Measurements from ENCODE around the gene SLC22A17.

The SLC22A17 gene

DNA sequence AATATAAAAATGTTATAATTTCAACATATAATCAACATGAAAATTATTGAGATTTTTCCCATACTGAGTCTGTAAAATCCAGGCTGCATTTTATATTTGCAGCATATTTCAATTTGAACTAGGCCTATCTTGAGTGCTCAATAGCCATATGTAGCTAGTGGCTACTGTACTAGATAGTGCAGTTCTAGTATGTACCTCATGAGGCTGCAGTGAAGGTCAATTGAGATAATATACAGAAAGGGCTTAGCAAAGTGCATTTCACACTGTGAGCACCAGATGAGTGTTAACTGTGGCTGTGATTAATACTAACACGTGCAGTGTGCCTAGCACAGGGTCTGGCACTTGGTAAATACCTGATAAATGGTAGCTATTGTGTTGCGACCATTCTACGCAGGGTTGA is 5.4 kb upstream of the SLC22A17 start:
- Mint-ChIP-seq H3K9me3 (no peaks in the 10 kb centered on the region), H3K36me3 (ENCODE audit: low read depth) (peaks cover 42% of the 10 kb centered on the region), H3K27me3 (ENCODE audit: low read depth, poor library complexity) (peaks cover 4% of the 10 kb centered on the region), H3K4me3 (no peak overlapping the region), H3K4me1 (peaks cover 33% of the 10 kb centered on the region), H3K27ac (peak overlapping the region; percentile 92)
- TF ChIP-seq, protein P1, sequence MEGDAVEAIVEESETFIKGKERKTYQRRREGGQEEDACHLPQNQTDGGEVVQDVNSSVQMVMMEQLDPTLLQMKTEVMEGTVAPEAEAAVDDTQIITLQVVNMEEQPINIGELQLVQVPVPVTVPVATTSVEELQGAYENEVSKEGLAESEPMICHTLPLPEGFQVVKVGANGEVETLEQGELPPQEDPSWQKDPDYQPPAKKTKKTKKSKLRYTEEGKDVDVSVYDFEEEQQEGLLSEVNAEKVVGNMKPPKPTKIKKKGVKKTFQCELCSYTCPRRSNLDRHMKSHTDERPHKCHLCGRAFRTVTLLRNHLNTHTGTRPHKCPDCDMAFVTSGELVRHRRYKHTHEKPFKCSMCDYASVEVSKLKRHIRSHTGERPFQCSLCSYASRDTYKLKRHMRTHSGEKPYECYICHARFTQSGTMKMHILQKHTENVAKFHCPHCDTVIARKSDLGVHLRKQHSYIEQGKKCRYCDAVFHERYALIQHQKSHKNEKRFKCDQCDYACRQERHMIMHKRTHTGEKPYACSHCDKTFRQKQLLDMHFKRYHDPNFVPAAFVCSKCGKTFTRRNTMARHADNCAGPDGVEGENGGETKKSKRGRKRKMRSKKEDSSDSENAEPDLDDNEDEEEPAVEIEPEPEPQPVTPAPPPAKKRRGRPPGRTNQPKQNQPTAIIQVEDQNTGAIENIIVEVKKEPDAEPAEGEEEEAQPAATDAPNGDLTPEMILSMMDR (IDR thresholded peaks at IDR 0.05) = no peak
- DNase-seq = no peak

DNA sequence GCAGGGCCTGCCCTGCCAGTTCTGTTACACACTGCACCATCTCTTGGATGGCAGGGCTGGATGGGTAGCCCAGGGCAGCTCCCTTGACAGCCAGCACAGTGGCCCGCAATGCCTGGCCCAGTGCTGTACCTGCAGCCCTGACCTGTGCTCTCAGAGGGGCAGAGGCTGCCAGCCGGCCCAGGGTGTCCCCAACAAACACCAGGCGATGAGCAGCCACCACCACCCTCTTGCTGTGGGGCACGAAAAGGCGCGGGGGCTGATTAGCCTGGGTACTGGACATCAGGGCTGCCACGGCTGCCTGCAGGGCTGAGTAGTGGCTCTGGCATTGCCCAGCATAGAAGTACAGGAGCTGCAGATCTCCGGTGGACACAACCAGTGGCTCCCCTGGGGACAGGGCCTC is 4.6 kb upstream of the SLC22A17 start:
- Mint-ChIP-seq H3K9me3 (no peaks in the 10 kb centered on the region), H3K4me3 (no peak overlapping the region), H3K27me3 (ENCODE audit: low read depth, poor library complexity) (peaks cover 9% of the 10 kb centered on the region), H3K36me3 (ENCODE audit: low read depth) (peaks cover 40% of the 10 kb centered on the region), H3K27ac (peak overlapping the region; percentile 56), H3K4me1 (peaks cover 31% of the 10 kb centered on the region)
- TF ChIP-seq, protein P1 (IDR thresholded peaks at IDR 0.05) = no peak
- DNase-seq = no peak

DNA sequence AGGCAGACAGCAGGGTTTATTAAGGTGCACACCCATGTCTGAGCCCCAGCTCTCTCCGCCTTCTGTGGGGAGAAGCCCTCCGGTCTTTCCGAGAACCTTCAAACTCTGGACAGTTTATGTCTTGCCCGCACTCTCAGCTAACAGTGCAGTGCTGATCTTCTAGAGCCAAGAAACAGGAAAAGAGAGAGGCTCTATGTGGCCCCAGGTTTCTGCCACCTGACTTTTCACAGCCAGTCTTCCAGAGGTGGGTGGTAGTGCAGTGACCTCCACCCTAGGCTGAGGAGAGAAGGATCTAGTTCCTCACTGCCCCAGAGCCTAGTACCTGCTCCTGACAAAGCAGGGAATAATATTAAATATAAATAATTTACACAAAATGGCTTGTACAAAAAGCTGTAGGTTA is 4.0 kb upstream of the SLC22A17 start:
- peak overlapping the region; percentile 40 for H3K27ac Mint-ChIP-seq
- no peaks in the 10 kb centered on the region for H3K9me3 Mint-ChIP-seq
- peaks cover 25% of the 10 kb centered on the region for H3K4me1 Mint-ChIP-seq
- H3K27me3 Mint-ChIP-seq (ENCODE audit: low read depth, poor library complexity) = peaks cover 10% of the 10 kb centered on the region
- no peak overlapping the region for H3K4me3 Mint-ChIP-seq
- TF ChIP-seq, protein P1 (IDR thresholded peaks at IDR 0.05) = no peak
- no peak for DNase-seq
- H3K36me3 Mint-ChIP-seq (ENCODE audit: low read depth) = peaks cover 34% of the 10 kb centered on the region

DNA sequence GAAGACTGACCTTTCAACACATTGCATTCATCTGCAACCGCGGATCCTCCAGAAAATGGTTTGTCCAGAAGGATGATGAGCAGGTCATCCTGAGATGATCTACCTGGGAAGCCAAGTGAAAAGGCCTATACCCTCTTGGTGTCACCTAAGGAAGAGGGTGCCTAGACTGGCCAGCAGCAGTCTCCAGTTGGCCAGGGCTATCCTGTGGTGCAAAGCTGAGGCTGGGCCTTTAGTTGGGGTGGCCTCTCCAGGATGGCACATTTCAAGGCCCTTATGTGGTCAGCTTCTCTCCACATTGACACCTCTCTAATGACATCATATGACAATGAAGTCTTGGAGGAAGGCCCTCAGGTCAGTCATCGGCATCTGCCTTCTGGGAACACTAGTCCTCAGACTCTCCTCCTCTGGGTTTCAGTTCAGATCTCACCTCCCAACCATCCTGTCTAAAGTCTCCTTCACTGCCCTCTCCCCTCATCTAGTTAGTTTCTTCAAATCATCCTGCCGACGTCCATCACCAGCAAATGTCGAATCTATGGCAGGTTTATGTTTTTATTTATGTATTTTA is 3.3 kb upstream of the SLC22A17 start:
- TF ChIP-seq, protein P1 (IDR thresholded peaks at IDR 0.05) = no peak
- H3K4me1 Mint-ChIP-seq = peaks cover 24% of the 10 kb centered on the region
- peak overlapping the region; percentile 40 for H3K27ac Mint-ChIP-seq
- DNase-seq = no peak
- H3K9me3 Mint-ChIP-seq = peaks cover 4% of the 10 kb centered on the region
- peaks cover 17% of the 10 kb centered on the region for H3K27me3 Mint-ChIP-seq (ENCODE audit: low read depth, poor library complexity)
- H3K36me3 Mint-ChIP-seq (ENCODE audit: low read depth) = peaks cover 33% of the 10 kb centered on the region
- H3K4me3 Mint-ChIP-seq = no peak overlapping the region

DNA sequence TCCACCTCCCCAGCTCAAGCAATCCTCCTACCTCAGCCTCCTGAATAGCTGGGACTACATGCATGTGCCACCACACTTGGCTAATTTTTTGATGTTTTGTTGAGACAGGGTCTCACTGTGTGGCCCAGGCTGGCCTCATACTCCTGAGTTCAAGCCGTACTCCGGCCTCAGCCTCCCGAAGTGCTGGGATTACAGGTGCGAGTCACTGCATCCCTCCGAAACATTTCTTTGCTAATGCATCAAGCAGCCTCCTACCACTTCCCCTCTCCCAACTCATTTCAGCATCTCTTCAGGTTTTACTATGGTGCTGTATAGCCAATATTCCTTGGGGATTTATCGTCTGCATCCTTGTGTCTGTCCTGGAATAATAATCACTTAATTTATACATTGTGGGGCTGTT is 2.3 kb upstream of the SLC22A17 start:
- DNase-seq = no peak
- H3K4me3 Mint-ChIP-seq = no peak overlapping the region
- TF ChIP-seq, protein P1 (IDR thresholded peaks at IDR 0.05) = no peak
- peaks cover 34% of the 10 kb centered on the region for H3K36me3 Mint-ChIP-seq (ENCODE audit: low read depth)
- peaks cover 26% of the 10 kb centered on the region for H3K4me1 Mint-ChIP-seq
- H3K9me3 Mint-ChIP-seq = peaks cover 11% of the 10 kb centered on the region
- H3K27ac Mint-ChIP-seq = peak overlapping the region; percentile 43
- peaks cover 27% of the 10 kb centered on the region for H3K27me3 Mint-ChIP-seq (ENCODE audit: low read depth, poor library complexity)

DNA sequence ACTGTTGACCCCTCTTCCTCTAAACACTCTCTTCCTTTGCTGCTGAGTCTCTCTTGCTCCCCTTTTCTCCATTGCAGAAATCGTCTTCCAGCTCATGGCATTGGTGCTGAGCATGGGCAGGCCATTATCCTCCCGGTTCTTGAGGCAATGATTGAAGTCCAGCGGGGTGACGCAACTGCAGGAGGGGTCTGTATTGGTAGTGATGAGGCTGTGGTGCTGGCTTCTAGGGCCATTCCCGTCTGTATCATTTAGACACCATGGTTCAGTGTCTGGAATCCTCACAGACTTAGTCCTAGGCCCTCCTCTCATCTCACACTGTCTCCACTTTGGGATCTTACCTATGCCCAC is 720 bp upstream of the SLC22A17 start:
- H3K4me3 Mint-ChIP-seq = peak overlapping the region; percentile 84
- H3K9me3 Mint-ChIP-seq = peaks cover 11% of the 10 kb centered on the region
- H3K4me1 Mint-ChIP-seq = peaks cover 26% of the 10 kb centered on the region
- TF ChIP-seq, protein P1 (IDR thresholded peaks at IDR 0.05) = no peak
- DNase-seq = no peak
- peaks cover 33% of the 10 kb centered on the region for H3K27me3 Mint-ChIP-seq (ENCODE audit: low read depth, poor library complexity)
- H3K36me3 Mint-ChIP-seq (ENCODE audit: low read depth) = peaks cover 34% of the 10 kb centered on the region
- peak overlapping the region; percentile 10 for H3K27ac Mint-ChIP-seq

All from nephron progenitor cell (in vitro differentiated cells).